Endometrium (tissue), 2 donors: ENCODE data around the gene TRDN.

Source experiments
- FAIRE-seq: peaks from 2 replicates; lab custom pipeline; 2012; peaks lifted over from hg19 to GRCh38; lab: Jason Lieb, UNC
- donor health status: control.
- donor health status: control.

The TRDN gene

GRCh38 chr6:123168892-123169773, 467.6 kb downstream of the TRDN start:
- no peak for FAIRE-seq

DNA sequence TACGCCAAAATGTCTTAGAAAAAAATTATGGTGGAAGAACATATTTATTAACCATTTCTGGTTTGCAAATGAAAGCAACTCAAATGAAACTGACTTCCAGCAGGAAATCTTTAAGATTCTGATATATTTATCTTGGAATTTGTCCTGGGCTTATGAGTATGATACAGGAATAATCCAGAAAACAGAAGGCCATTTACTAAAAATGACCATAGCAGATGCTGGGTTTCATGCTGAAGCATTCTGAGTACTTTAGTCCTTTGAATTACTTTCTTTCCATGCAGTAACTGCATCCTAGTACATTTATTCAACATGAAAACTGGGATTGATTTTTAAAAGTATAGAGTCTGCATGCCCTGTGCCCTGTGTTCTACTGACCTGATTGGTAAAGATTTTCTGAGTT, 468.3 kb downstream of the TRDN start:
- FAIRE-seq: no peak
